ENCODE results near the gene OSGEP. TPM values are rescaled to one million over a fixed set of nuclear protein-coding genes. Genes with fewer than 3 reads are reported as not detected.

The OSGEP gene
- total RNA-seq, 2 experiments from 2014 or later, result 54.0 to 55.4 TPM

GRCh38 chr14:20415782-20416206 lies 38.8 kb downstream of the OSGEP start:
- ChIA-PET CTCF (interaction anchor here (0.7 to 2.8 kb wide), 15 partner anchors 9 to 194 kb away, joined by 3 to 21 read pairs (median 4); partner anchors contain the start of genes APEX1 and PIP4P1), POLR2A (interaction anchor here (0.5 to 1.1 kb wide), 2 partner anchors 13 to 40 kb away, joined by 3 to 4 read pairs; partner anchors contain the start of gene APEX1)

- POLR2A ChIA-PET, result interaction anchor here (0.6 to 2.4 kb wide), 4 partner anchors 42 to 73 kb away, joined by 3 to 15 read pairs (median 6); partner anchors contain the start of genes APEX1, PARP2 and PNP
- CTCF ChIA-PET, result interaction anchor here (1.1 to 2.8 kb wide), 6 partner anchors 9 to 86 kb away, joined by 3 to 21 read pairs (median 4); partner anchors contain the start of genes APEX1 and PARP2
These were observed 40.9 kb downstream of the OSGEP start for GRCh38 chr14:20413744-20414082.

GRCh38 chr14:20412876-20413743 lies 41.5 kb downstream of the OSGEP start, which contains the start of gene TEP1:
TSS of gene TEP1 (minus strand) at chr14:20413501. CDS start at chr14:20408439, 5,062 bp downstream.
- ChIA-PET POLR2A (interaction anchor here (0.6 to 2.4 kb wide), 6 partner anchors 42 to 310 kb away, joined by 3 to 15 read pairs (median 4); partner anchors contain the start of genes APEX1, PARP2 and PNP), CTCF (interaction anchor here (1.1 to 1.9 kb wide), 5 partner anchors 8 to 85 kb away, joined by 3 to 5 read pairs (median 3); partner anchors contain the start of gene PARP2)

- POLR2A ChIA-PET, result interaction anchor here (0.6 to 2.4 kb wide), 5 partner anchors 43 to 311 kb away, joined by 3 to 15 read pairs (median 5); partner anchors contain the start of genes APEX1, PARP2 and PNP
- CTCF ChIA-PET, result interaction anchor here (1.1 to 1.9 kb wide), 2 partner anchors 11 to 69 kb away, joined by 5 read pairs; partner anchors contain the start of gene PARP2
These were observed 42.2 kb downstream of the OSGEP start for GRCh38 chr14:20412411-20412810.

- ChIA-PET POLR2A (no interaction called here), CTCF (no interaction called here)
These were observed 45.4 kb downstream of the OSGEP start for GRCh38 chr14:20409226-20409625.

GRCh38 chr14:20403521-20403920 lies 51.1 kb downstream of the OSGEP start:
- ChIA-PET POLR2A (no interaction called here), CTCF (interaction anchor here (0.6 to 3.2 kb wide), 2 partner anchors 12 to 57 kb away, joined by 4 to 15 read pairs; no protein-coding TSS in a partner anchor)

GRCh38 chr14:20400965-20401593 lies 53.5 kb downstream of the OSGEP start:
- CTCF ChIA-PET, result interaction anchor here (0.9 to 1.4 kb wide), 3 partner anchors 12 to 69 kb away, joined by 3 to 5 read pairs (median 3); partner anchors contain the start of genes PNP and TEP1
- POLR2A ChIA-PET, result interaction anchor here (1.6 kb wide), 1 partner anchor 58 kb away, joined by 4 read pairs; the partner anchor contains the start of gene PARP2

- POLR2A ChIA-PET, result interaction anchor here (1.6 kb wide), 1 partner anchor 57 kb away, joined by 4 read pairs; the partner anchor contains the start of gene PARP2
- CTCF ChIA-PET, result interaction anchor here (1.3 to 1.4 kb wide), 2 partner anchors 13 to 69 kb away, joined by 3 to 5 read pairs; partner anchors contain the start of genes PNP and TEP1
These were observed 54.0 kb downstream of the OSGEP start for GRCh38 chr14:20400589-20400964.

- POLR2A ChIA-PET, result no interaction called here
- CTCF ChIA-PET, result no interaction called here
These were observed 57.1 kb downstream of the OSGEP start for GRCh38 chr14:20397511-20397910.

Other genes with a start within 250 kb of the OSGEP start
- gene OR11H6, start 231.1 kb downstream of the OSGEP start, total RNA-seq, result not detected
- gene OR11H7, start 225.8 kb downstream of the OSGEP start, total RNA-seq, result not detected
- gene OR11H4, start 215.5 kb downstream of the OSGEP start, total RNA-seq, result not detected
- 10 to 100 TPM; 32.4 to 34.2 TPM for gene TTC5, start 148.9 kb downstream of the OSGEP start, total RNA-seq
- gene CCNB1IP1, start 121.5 kb downstream of the OSGEP start, total RNA-seq, result 10 to 100 TPM; 55.9 to 63.7 TPM
- gene PARP2, start 111.2 kb downstream of the OSGEP start, total RNA-seq, result 10 to 100 TPM; 40.7 to 40.9 TPM
- gene TEP1, start 41.3 kb downstream of the OSGEP start, total RNA-seq, result 10 to 100 TPM; 29.9 to 31.6 TPM
- under 1 TPM; 0.06 to 0.11 TPM for gene KLHL33, start 18.6 kb downstream of the OSGEP start, total RNA-seq
- 100 to 1,000 TPM; 243 to 246 TPM for gene APEX1, start 414 bp upstream of the OSGEP start, total RNA-seq
- 10 to 100 TPM; 27.1 to 28.0 TPM for gene PIP4P1, start 6.6 kb upstream of the OSGEP start, total RNA-seq
- gene PNP, start 14.6 kb upstream of the OSGEP start, total RNA-seq, result 100 to 1,000 TPM; 212 to 219 TPM
- gene RNASE10, start 50.7 kb upstream of the OSGEP start, total RNA-seq, result under 1 TPM; 0.21 to 0.30 TPM
- gene RNASE9, start 106.2 kb upstream of the OSGEP start, total RNA-seq, result not detected
- gene RNASE11, start 133.2 kb upstream of the OSGEP start, total RNA-seq, result not detected
- gene RNASE12, start 136.6 kb upstream of the OSGEP start, total RNA-seq, result not detected
- gene OR6S1, start 186.9 kb upstream of the OSGEP start, total RNA-seq, result not detected
- under 1 TPM; 0.10 to 0.57 TPM for gene RNASE4, start 229.7 kb upstream of the OSGEP start, total RNA-seq
- under 1 TPM; 0.34 to 0.99 TPM for gene ANG, start 234.0 kb upstream of the OSGEP start, total RNA-seq